ENCODE measurements around the gene TRAPPC10.
"Not testable (repeated sequence)": the region's sequence is repeated elsewhere in the genome, so short reads cannot be mapped to it uniquely, and the experiment has no call there.

Gene TRAPPC10

GRCh38 chr21:44143380-44143779, 131.3 kb downstream of the TRAPPC10 start:
- DNase-seq, result not testable (repeated sequence)

GRCh38 chr21:44143996-44144395, 131.9 kb downstream of the TRAPPC10 start:
- DNase-seq, result not testable (repeated sequence)

GRCh38 chr21:44144784-44145602, 132.9 kb downstream of the TRAPPC10 start:
- DNase-seq, result not testable (repeated sequence)

GRCh38 chr21:44145616-44146015, 133.5 kb downstream of the TRAPPC10 start:
- DNase-seq, result not testable (repeated sequence)

- not testable (repeated sequence) for DNase-seq
Observed at GRCh38 chr21:44147108-44147507, 135.0 kb downstream of the TRAPPC10 start.

GRCh38 chr21:44150255-44150654, 138.1 kb downstream of the TRAPPC10 start:
- not testable (repeated sequence) for DNase-seq

GRCh38 chr21:44153214-44153888, 141.2 kb downstream of the TRAPPC10 start:
- not testable (repeated sequence) for DNase-seq

- DNase-seq, result not testable (repeated sequence)
Observed at GRCh38 chr21:44153889-44154228, 141.8 kb downstream of the TRAPPC10 start.

GRCh38 chr21:44154816-44155230, 142.7 kb downstream of the TRAPPC10 start:
- not testable (repeated sequence) for DNase-seq

GRCh38 chr21:44155231-44155993, 143.3 kb downstream of the TRAPPC10 start:
- DNase-seq, result not testable (repeated sequence)

GRCh38 chr21:44155994-44156380, 143.9 kb downstream of the TRAPPC10 start:
- DNase-seq, result not testable (repeated sequence)
